Measurements from ENCODE around the gene AMY1C.

DNA sequence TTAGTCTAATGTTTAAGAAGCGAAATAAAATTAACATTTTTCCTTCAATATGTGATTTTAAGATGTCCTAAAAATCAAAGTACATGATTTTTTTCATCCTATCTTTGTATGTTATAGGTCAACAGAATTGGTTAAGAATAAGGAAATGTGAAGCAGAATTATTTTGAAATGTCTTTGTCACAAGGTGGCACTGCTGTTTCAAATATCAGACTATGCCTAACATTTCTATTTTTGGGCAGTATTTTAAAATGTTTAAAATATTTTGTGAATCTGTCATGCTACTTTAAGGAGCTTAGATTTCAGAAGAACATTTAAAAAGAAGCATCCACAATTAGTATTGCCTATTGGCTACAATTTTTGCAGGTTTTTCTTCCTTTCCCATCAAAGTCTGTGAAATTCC is 38.7 kb downstream of the AMY1C start:
- no peak for TF ChIP-seq POLR2A (IDR thresholded peaks at IDR 0.05)
- TF ChIP-seq, protein P1, sequence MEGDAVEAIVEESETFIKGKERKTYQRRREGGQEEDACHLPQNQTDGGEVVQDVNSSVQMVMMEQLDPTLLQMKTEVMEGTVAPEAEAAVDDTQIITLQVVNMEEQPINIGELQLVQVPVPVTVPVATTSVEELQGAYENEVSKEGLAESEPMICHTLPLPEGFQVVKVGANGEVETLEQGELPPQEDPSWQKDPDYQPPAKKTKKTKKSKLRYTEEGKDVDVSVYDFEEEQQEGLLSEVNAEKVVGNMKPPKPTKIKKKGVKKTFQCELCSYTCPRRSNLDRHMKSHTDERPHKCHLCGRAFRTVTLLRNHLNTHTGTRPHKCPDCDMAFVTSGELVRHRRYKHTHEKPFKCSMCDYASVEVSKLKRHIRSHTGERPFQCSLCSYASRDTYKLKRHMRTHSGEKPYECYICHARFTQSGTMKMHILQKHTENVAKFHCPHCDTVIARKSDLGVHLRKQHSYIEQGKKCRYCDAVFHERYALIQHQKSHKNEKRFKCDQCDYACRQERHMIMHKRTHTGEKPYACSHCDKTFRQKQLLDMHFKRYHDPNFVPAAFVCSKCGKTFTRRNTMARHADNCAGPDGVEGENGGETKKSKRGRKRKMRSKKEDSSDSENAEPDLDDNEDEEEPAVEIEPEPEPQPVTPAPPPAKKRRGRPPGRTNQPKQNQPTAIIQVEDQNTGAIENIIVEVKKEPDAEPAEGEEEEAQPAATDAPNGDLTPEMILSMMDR (IDR thresholded peaks at IDR 0.05), result no peak
